ENCODE data around the gene PCDHGA11.
"Not testable (repeated sequence)": the region's sequence is repeated elsewhere in the genome, so short reads cannot be mapped to it uniquely, and the experiment has no call there.

Gene PCDHGA11

DNA sequence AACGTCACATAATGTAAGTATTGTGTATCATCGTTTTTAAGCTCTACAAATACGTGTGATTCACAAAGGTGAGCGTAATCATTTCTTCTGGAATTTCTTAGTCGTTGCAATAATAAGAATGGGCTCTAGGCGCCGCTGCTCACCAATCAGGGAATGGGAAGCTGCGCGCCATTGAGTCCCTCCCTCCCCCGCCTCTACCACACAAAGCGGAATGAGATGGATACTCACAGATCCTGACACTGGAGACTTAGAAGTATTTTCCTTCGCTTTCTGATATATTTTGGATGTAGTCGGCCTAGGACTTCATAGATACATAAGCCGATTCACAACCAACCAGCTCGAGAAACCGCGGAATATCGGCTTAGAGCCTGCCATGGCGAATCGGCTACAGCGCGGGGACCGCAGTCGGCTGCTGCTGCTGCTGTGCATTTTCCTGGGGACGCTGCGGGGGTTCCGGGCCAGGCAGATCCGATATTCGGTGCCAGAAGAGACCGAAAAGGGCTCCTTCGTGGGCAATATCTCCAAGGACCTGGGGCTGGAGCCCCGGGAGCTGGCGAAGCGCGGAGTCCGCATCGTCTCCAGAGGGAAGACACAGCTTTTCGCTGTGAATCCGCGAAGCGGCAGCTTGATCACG lies at the start of gene PCDHGA11:
TSS of gene PCDHGA11 (plus strand) at position 197 of the 634 bp plus-strand sequence. CDS start at position 374, 177 bp downstream.
- DNase-seq (ENCODE audit: low read depth): no peak
- peak within 1 kb of the TSS; percentile 53 for H3K4me3 ChIP-seq (ENCODE audit: low read length)
- TF ChIP-seq, protein P1, sequence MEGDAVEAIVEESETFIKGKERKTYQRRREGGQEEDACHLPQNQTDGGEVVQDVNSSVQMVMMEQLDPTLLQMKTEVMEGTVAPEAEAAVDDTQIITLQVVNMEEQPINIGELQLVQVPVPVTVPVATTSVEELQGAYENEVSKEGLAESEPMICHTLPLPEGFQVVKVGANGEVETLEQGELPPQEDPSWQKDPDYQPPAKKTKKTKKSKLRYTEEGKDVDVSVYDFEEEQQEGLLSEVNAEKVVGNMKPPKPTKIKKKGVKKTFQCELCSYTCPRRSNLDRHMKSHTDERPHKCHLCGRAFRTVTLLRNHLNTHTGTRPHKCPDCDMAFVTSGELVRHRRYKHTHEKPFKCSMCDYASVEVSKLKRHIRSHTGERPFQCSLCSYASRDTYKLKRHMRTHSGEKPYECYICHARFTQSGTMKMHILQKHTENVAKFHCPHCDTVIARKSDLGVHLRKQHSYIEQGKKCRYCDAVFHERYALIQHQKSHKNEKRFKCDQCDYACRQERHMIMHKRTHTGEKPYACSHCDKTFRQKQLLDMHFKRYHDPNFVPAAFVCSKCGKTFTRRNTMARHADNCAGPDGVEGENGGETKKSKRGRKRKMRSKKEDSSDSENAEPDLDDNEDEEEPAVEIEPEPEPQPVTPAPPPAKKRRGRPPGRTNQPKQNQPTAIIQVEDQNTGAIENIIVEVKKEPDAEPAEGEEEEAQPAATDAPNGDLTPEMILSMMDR (conservative IDR thresholded peaks at IDR 0.05; ENCODE audit: low read depth, low read length): peak; percentile 62

DNA sequence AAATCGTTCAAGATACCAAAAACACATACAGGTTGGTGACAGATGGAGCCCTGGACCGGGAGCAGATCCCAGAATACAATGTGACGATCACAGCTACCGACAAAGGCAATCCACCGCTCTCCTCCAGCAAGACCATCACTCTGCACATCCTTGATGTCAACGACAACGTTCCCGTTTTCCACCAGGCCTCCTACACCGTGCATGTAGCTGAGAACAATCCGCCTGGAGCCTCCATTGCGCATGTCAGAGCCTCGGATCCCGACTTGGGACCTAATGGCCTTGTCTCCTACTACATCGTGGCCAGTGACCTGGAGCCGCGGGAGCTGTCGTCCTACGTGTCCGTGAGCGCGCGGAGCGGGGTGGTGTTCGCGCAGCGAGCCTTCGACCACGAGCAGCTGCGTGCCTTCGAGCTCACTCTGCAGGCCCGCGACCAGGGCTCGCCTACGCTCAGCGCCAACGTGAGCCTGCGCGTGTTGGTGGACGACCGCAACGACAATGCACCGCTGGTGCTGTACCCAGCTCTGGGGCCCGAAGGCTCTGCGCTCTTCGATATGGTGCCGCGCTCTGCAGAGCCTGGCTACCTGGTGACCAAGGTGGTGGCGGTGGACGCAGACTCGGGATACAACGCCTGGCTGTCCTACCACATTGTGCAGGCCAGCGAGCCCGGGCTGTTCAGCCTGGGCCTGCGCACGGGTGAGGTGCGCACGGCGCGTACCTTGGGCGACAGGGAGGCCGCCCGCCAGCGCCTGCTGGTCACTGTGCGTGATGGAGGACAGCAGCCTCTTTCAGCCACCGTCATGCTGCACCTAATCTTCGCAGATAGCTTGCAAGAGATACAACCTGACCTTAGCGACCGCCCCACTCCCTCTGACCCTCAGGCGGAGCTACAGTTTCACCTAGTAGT lies 49.0 kb upstream of the PCDHGA11 start:
- TF ChIP-seq, protein P1 (conservative IDR thresholded peaks at IDR 0.05; ENCODE audit: low read depth, low read length): no peak
- no peak for DNase-seq (ENCODE audit: low read depth)
- H3K4me3 ChIP-seq (ENCODE audit: low read length): no peak overlapping the region

DNA sequence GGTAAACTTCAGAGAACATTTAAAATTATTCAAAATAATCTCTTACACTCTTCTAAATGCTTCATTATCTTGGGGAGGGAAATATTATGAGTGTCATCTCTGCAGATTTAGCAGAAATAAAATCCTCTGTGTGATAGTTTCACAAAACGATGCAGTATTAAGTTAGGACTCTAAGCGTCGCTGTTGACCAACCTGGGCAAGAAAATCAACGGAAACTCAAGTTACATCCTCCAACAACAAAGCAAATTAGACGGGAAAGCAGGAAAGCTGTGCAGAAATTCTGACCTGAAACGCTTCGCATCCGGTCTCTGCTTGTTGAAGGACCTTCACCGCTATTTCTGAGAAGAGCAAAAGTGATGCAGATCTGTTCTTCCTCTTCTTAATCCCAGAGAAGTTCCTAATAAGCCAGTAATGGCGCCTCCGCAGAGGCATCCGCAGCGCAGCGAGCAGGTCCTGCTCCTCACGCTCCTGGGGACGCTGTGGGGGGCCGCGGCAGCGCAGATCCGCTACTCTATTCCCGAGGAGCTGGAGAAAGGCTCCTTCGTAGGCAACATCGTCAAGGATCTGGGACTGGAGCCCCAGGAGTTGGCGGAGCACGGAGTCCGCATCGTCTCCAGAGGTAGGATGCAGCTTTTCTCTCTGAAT lies 47.1 kb upstream of the PCDHGA11 start, which contains the start of gene PCDHGA6:
TSS of gene PCDHGA6 (plus strand) at position 219 of the 645 bp plus-strand sequence. CDS start at position 412, 193 bp downstream.
- DNase-seq (ENCODE audit: low read depth): no peak
- H3K4me3 ChIP-seq (ENCODE audit: low read length): peak within 1 kb of the TSS; percentile 46
- TF ChIP-seq, protein P1 (conservative IDR thresholded peaks at IDR 0.05; ENCODE audit: low read depth, low read length): peak; percentile 62

DNA sequence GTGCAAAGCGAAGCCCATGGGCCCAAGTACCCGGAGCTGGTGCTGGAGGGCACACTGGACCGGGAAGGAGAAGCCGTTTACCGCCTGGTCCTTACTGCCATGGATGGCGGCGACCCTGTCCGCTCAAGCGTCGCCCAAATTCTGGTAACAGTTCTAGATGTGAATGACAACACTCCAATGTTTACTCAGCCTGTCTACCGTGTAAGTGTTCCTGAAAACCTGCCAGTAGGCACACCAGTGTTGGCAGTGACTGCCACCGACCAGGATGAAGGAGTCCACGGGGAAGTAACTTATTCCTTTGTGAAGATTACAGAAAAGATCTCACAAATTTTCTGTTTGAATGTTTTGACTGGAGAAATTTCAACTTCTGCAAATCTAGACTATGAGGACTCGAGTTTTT lies 46.2 kb upstream of the PCDHGA11 start:
- H3K4me3 ChIP-seq (ENCODE audit: low read length): no peak overlapping the region
- no peak for DNase-seq (ENCODE audit: low read depth)
- TF ChIP-seq, protein P1 (conservative IDR thresholded peaks at IDR 0.05; ENCODE audit: low read depth, low read length): no peak

DNA sequence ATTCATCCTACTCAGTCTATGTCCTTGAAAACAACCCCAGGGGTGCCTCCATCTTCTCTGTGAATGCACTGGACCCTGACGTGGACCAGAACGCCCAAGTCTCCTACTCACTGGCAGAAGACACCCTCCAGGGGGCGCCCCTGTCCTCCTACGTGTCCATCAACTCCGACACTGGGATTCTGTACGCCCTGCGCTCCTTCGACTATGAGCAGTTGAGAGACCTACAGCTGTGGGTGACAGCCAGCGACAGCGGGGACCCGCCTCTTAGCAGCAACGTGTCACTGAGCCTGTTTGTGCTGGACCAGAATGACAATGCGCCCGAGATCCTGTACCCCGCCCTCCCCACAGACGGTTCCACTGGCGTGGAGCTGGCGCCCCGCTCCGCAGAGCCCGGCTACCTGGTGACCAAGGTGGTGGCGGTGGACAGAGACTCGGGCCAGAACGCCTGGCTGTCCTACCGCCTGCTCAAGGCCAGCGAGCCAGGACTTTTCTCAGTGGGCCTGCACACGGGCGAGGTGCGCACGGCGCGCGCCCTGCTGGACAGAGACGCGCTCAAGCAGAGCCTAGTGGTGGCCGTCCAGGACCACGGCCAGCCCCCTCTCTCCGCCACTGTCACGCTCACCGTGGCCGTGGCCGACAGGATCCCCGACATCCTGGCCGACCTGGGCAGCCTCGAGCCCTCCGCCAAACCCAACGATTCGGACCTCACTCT lies 45.3 kb upstream of the PCDHGA11 start:
- not testable (repeated sequence) for H3K4me3 ChIP-seq (ENCODE audit: low read length); DNase-seq (ENCODE audit: low read depth)

DNA sequence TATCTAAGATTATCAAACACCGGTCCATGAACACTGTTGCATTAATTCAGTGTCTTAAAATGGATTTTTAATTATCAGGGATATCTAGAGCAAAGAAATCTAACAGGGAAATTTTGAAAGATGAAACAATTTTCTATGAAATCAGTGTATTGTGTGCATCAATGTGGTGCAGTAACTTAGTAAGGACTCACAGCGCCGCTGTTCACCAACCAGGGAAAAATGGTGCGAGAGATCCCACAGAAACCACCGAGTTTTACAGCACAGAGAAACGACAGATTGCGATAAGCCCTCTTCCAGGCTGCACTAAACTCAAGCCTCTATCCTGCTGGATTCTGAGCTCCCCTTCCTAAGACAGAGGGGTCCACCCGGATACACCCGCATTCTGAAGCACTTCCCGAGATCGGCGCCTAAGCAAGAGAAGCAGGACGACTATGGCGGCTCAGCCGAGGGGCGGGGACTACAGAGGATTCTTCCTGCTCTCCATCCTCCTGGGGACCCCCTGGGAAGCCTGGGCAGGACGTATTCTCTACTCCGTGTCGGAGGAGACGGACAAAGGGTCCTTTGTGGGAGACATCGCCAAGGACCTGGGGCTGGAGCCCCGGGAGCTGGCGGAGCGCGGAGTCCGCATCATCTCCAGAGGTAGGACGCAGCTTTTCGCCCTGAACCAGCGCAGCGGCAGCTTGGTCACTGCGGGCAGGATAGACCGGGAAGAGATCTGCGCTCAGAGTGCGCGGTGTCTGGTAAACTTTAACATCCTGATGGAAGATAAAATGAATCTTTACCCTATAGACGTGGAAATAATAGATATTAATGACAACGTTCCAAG lies 38.2 kb upstream of the PCDHGA11 start, which contains the start of gene PCDHGA7:
TSS of gene PCDHGA7 (plus strand) at position 274 of the 826 bp plus-strand sequence. CDS start at position 432, 158 bp downstream.
- no peak for DNase-seq (ENCODE audit: low read depth)
- TF ChIP-seq, protein P1 (conservative IDR thresholded peaks at IDR 0.05; ENCODE audit: low read depth, low read length): peak; percentile 37
- peak within 1 kb of the TSS; percentile 42 for H3K4me3 ChIP-seq (ENCODE audit: low read length)

Measured in retinal pigment epithelial cell (primary cell).